GM19455 (cell line): Measurements from ENCODE around the gene PPP1R11.
"Not testable (repeated sequence)": the region's sequence is repeated elsewhere in the genome, so short reads cannot be mapped to it uniquely, and the experiment has no call there.

Experiments
- ATAC-seq: cut with Tn5 transposase; IDR thresholded peaks from one replicate; pipeline ENCODE4 v1.9.1; 2021; ENCODE audit not compliant: unreplicated experiment

Gene PPP1R11

GRCh38 chr6:30093951-30094661 lies 27.1 kb downstream of the PPP1R11 start:
- no peak for ATAC-seq

GRCh38 chr6:30096829-30097228 lies 29.8 kb downstream of the PPP1R11 start:
- ATAC-seq: no peak

GRCh38 chr6:30097902-30098768 lies 31.1 kb downstream of the PPP1R11 start:
- no peak for ATAC-seq

GRCh38 chr6:30100154-30100553 lies 33.2 kb downstream of the PPP1R11 start:
- no peak for ATAC-seq

- ATAC-seq: no peak
Measured at GRCh38 chr6:30100585-30101443, 33.8 kb downstream of the PPP1R11 start.

GRCh38 chr6:30101444-30102413 lies 34.7 kb downstream of the PPP1R11 start:
- ATAC-seq: no peak

- peak; percentile 13 for ATAC-seq
Measured at GRCh38 chr6:30102414-30102969, 35.5 kb downstream of the PPP1R11 start.

- peak; percentile 70 for ATAC-seq
Measured at GRCh38 chr6:30102970-30103871, 36.2 kb downstream of the PPP1R11 start.

GRCh38 chr6:30103872-30104179 lies 36.8 kb downstream of the PPP1R11 start:
- ATAC-seq: no peak

GRCh38 chr6:30104661-30105060 lies 37.7 kb downstream of the PPP1R11 start:
- ATAC-seq: no peak

- ATAC-seq: no peak
Measured at GRCh38 chr6:30111266-30111856, 44.4 kb downstream of the PPP1R11 start.

GRCh38 chr6:30112402-30112994 lies 45.5 kb downstream of the PPP1R11 start:
- no peak for ATAC-seq

GRCh38 chr6:30113003-30113759 lies 46.2 kb downstream of the PPP1R11 start, which contains the start of gene TRIM31:
Gene TRIM31, minus strand, starts transcription at chr6:30113090. Its CDS starts 285 bp downstream, at chr6:30112805.
- no peak for ATAC-seq

- no peak for ATAC-seq
Measured at GRCh38 chr6:30113841-30114240, 46.8 kb downstream of the PPP1R11 start.

GRCh38 chr6:30116724-30117123 lies 49.7 kb downstream of the PPP1R11 start:
- no peak for ATAC-seq

GRCh38 chr6:30118691-30119090 lies 51.7 kb downstream of the PPP1R11 start:
- ATAC-seq: not testable (repeated sequence)
